Ovary (tissue), 9 donors: ENCODE results near the gene DLG1. TPM values are rescaled to one million over a fixed set of nuclear protein-coding genes. Genes with fewer than 3 reads are reported as not detected.

ENCODE experiments used
- DNase-seq, 5 donors: peaks; one replicate each; pipeline ENCODE4 v3.0.0-alpha.2; 2019 to 2020
- H3K27ac ChIP-seq, 2 donors: fragments of 200-600 bp; one replicate each; pipeline versions ENCODE4 v1.5.1 to v1.8.0; 2019 to 2022
- H3K27me3 ChIP-seq: fragments of 200-600 bp; one replicate; pipeline ENCODE4 v1.8.0; 2022
- H3K36me3 ChIP-seq: fragments of 200-600 bp; sonication (generic); one replicate; pipeline ENCODE4 v1.5.1; 2019
- H3K4me1 ChIP-seq: one replicate; pipeline ENCODE4 v1.8.1; 2013; ENCODE audit warnings: mild to moderate bottlenecking, moderate library complexity; ENCODE audit not compliant: insufficient read depth
- H3K4me3 ChIP-seq: fragments of 200-600 bp; sonication (generic); one replicate; pipeline ENCODE4 v1.5.1; 2017
- H3K9me3 ChIP-seq, 2 donors: fragments of 200-600 bp in 1 of 2; sonication (generic) in 1 of 2; one replicate each; pipeline versions ENCODE4 v1.5.1 to v1.8.1; 2013 to 2019; ENCODE audit warnings: mild to moderate bottlenecking in 1 of 2, moderate library complexity in 1 of 2
- CTCF ChIP-seq, 3 donors: fragments of 450-650 bp in 2 of 3; fragments of 200-600 bp in 1 of 3; IDR thresholded peaks; one replicate each; pipeline versions ENCODE4 v1.5.1 to v1.8.0; 2016 to 2022; ENCODE audit warnings: antibody characterized with exemption in 3 of 3, mild to moderate bottlenecking in 1 of 3
- EP300 ChIP-seq: sonication (generic); formaldehyde crosslinking; IDR thresholded peaks from one replicate; pipeline ENCODE4 v1.6.1; 2017; ENCODE audit warnings: antibody characterized with exemption
- POLR2A ChIP-seq: fragments of 450-650 bp; IDR thresholded peaks from one replicate; pipeline ENCODE4 v1.6.1; 2017; ENCODE audit warnings: antibody characterized with exemption, mild to moderate bottlenecking, moderate library complexity
- WGBS, 3 donors: extraction: QIAGEN DNeasy Blood & Tissue Kit in 1 of 3; methylation state at CpG; one replicate each; pipeline versions ENCODE4 v1.1.5 to v1.1.7; 2013 to 2017; 5-methylcytosine and 5-hydroxymethylcytosine counted together
- intact Hi-C, 4 donors: fragments of 100-400 bp; cut with DNase I; formaldehyde crosslinking; loops; one replicate each; pipeline versions ENCODE4 v1.11.0 to v1.15.1; 2022 to 2023
- polyA plus RNA-seq, 2 donors: library from polyadenylated mRNA; stranded (reverse); fragments of 200-250 nt in 1 of 2; fragments of 350-450 nt in 1 of 2; fragmentation: Illumina TruSeq in 1 of 2; extraction: RNeasy Lipid Tissue Mini Kit (QIAGEN cat#74804) in 1 of 2; gene quantifications; one replicate each; pipeline ENCODE4 v1.2.3, GENCODE V29; 2013 to 2014
- total RNA-seq, 7 donors: library from RNA; depleted of rRNA in 2 of 7; stranded (reverse); fragments of >200 nt in 2 of 7; fragmentation: NEBNext Ultra II Directional in 3 of 7; extraction: Animal tissue kit (Norgen Biotek cat#: 25700) in 3 of 7; gene quantifications; one replicate each; pipeline versions ENCODE4 v1.1.0 to v1.2.4, GENCODE V29; 2016 to 2023
- donor health status: DM: no; HTN: no; CAD: no; lungs with moderate emphysema.
- donor health status: DM: no; HTN: no; CAD: no.
- donor health status: Bipolar disorder and iron deficiency.
- donor health status: DM: yes; HTN: yes; CAD: no.
- donor health status: DM: no; HTN: no; CAD: no.
- donor health status: DM: yes; HTN: yes; CAD: no.

Gene DLG1
- total and polyA plus RNA-seq, 9 donors: 20.5 to 99.1 (median 62.5) TPM

GRCh38 chr3:197234947-197235914, 63.2 kb downstream of the DLG1 start:
- intact Hi-C loops: no loop called here

GRCh38 chr3:197231321-197231720, 67.1 kb downstream of the DLG1 start:
- Histone ChIP-seq H3K4me1 (no peaks in the 10 kb centered on the region), H3K4me3 (no peak overlapping the region), H3K36me3 (no peaks in the 10 kb centered on the region), H3K9me3 (no peaks in the 10 kb centered on the region), H3K27ac (no peak overlapping the region), H3K27me3 (no peaks in the 10 kb centered on the region)
- no peak for DNase-seq
- intact Hi-C loops: no loop called here
- 95 to 97% (median 95%) methylated on average over 7 of the region's 7 CpGs for WGBS, 3 donors
- no peak for TF ChIP-seq POLR2A
- TF ChIP-seq CTCF (IDR thresholded peaks at IDR 0.05): no peak
- TF ChIP-seq EP300: no peak

More at GRCh38 chr3:197234947-197235914, 63.2 kb downstream of the DLG1 start:
- no peak for TF ChIP-seq CTCF (IDR thresholded peaks at IDR 0.05)
- no peak for TF ChIP-seq POLR2A
- TF ChIP-seq EP300: no peak
- WGBS, 3 donors: 79 to 85% (median 82%) methylated on average over 4 of the region's 4 CpGs
- Histone ChIP-seq H3K27ac (no peak overlapping the region), H3K9me3 (no peaks in the 10 kb centered on the region), H3K36me3 (no peaks in the 10 kb centered on the region), H3K27me3 (no peaks in the 10 kb centered on the region), H3K4me1 (no peaks in the 10 kb centered on the region), H3K4me3 (no peak overlapping the region)
- no peak for DNase-seq

GRCh38 chr3:197229836-197230235, 68.6 kb downstream of the DLG1 start:
- TF ChIP-seq CTCF (IDR thresholded peaks at IDR 0.05) (no peak), POLR2A (no peak), EP300 (no peak)
- 89 to 95% (median 93%) methylated on average over 3 of the region's 3 CpGs for WGBS, 3 donors
- Histone ChIP-seq H3K27ac (no peak overlapping the region), H3K4me3 (no peak overlapping the region), H3K36me3 (no peaks in the 10 kb centered on the region), H3K4me1 (no peaks in the 10 kb centered on the region), H3K9me3 (no peaks in the 10 kb centered on the region), H3K27me3 (no peaks in the 10 kb centered on the region)
- no peak for DNase-seq
- intact Hi-C loops: no loop called here

- Histone ChIP-seq H3K36me3 (no peaks in the 10 kb centered on the region), H3K4me3 (no peak overlapping the region), H3K27me3 (no peaks in the 10 kb centered on the region), H3K27ac (no peak overlapping the region), H3K9me3 (no peaks in the 10 kb centered on the region), H3K4me1 (no peaks in the 10 kb centered on the region)
- DNase-seq: no peak
- 87 to 97% (median 93%) methylated on average over 1 of the region's 1 CpG for WGBS, 3 donors
- intact Hi-C loops: no loop called here
- TF ChIP-seq POLR2A (no peak), EP300 (no peak), CTCF (IDR thresholded peaks at IDR 0.05) (no peak)
Measured at GRCh38 chr3:197229178-197229577, 69.2 kb downstream of the DLG1 start.
